GM19324 (cell line): Measurements from ENCODE around the gene ADM2.
"Not testable (repeated sequence)": the region's sequence is repeated elsewhere in the genome, so short reads cannot be mapped to it uniquely, and the experiment has no call there.

ENCODE experiments used
- ATAC-seq: cut with Tn5 transposase; IDR thresholded peaks from one replicate; pipeline ENCODE4 v1.9.1; 2021; ENCODE audit warnings: mild to moderate bottlenecking, moderate library complexity; ENCODE audit not compliant: unreplicated experiment, low FRiP score

The ADM2 gene

GRCh38 chr22:50504369-50505211, 23.2 kb downstream of the ADM2 start:
- no peak for ATAC-seq

- no peak for ATAC-seq
These were observed 24.0 kb downstream of the ADM2 start for GRCh38 chr22:50505276-50505775.

- ATAC-seq, result no peak
These were observed 24.6 kb downstream of the ADM2 start for GRCh38 chr22:50505776-50506610.

GRCh38 chr22:50506611-50507420, 25.5 kb downstream of the ADM2 start:
- no peak for ATAC-seq

GRCh38 chr22:50507421-50507990, 26.2 kb downstream of the ADM2 start, which contains the start of gene LMF2:
LMF2 (minus strand) TSS chr22:50507702; CDS start chr22:50507675, 27 bp downstream.
- ATAC-seq, result peak; percentile 55

GRCh38 chr22:50507991-50508884, 26.9 kb downstream of the ADM2 start, which contains the start of gene NCAPH2:
NCAPH2 (plus strand) TSS chr22:50508224; CDS start chr22:50508338, 114 bp downstream.
- ATAC-seq, result peak; percentile 81

GRCh38 chr22:50508897-50509296, 27.6 kb downstream of the ADM2 start:
- no peak for ATAC-seq

- ATAC-seq, result no peak
These were observed 31.8 kb downstream of the ADM2 start for GRCh38 chr22:50513175-50513574.

GRCh38 chr22:50516068-50516467, 34.7 kb downstream of the ADM2 start:
- ATAC-seq, result no peak

- ATAC-seq, result no peak
These were observed 35.5 kb downstream of the ADM2 start for GRCh38 chr22:50516891-50517290.

- ATAC-seq, result no peak
These were observed 36.3 kb downstream of the ADM2 start for GRCh38 chr22:50517495-50518260.

- no peak for ATAC-seq
These were observed 37.3 kb downstream of the ADM2 start for GRCh38 chr22:50518606-50519005.

- no peak for ATAC-seq
These were observed 37.8 kb downstream of the ADM2 start for GRCh38 chr22:50519151-50519550.

GRCh38 chr22:50520184-50520583, 38.8 kb downstream of the ADM2 start:
- ATAC-seq, result not testable (repeated sequence)

- ATAC-seq, result no peak
These were observed 39.6 kb downstream of the ADM2 start for GRCh38 chr22:50520826-50521453.

- ATAC-seq, result no peak
These were observed 40.4 kb downstream of the ADM2 start for GRCh38 chr22:50521710-50522109.

- no peak for ATAC-seq
These were observed 41.0 kb downstream of the ADM2 start for GRCh38 chr22:50522208-50522805.
